Mesenchymal stem cell (in vitro differentiated cells and primary cell): ENCODE data around the gene LAMA5.

Experiments
- DNase-seq: peaks from one replicate; pipeline ENCODE4 v3.0.0-alpha.2; 2013
- H2AFZ ChIP-seq: one replicate; pipeline ENCODE4 v1.6.1; 2013; ENCODE audit warnings: low read depth, mild to moderate bottlenecking, control low read depth, inconsistent platforms, low read length, moderate library complexity
- H2AK5ac ChIP-seq: 2 replicates; pipeline ENCODE4 v1.6.1; 2013; ENCODE audit warnings: low read length, moderate library complexity, mild to moderate bottlenecking, inconsistent platforms; ENCODE audit not compliant: severe bottlenecking
- H2BK120ac ChIP-seq: one replicate; pipeline ENCODE4 v1.6.1; 2013; ENCODE audit warnings: low read depth, mild to moderate bottlenecking, inconsistent platforms, low read length, moderate library complexity
- H2BK12ac ChIP-seq, 2 experiments: one replicate each; pipeline ENCODE4 v1.6.1; 2013; ENCODE audit warnings: inconsistent platforms in 2 of 2, low read length in 2 of 2, mild to moderate bottlenecking in 2 of 2, moderate library complexity in 2 of 2, control low read depth in 1 of 2
- H2BK15ac ChIP-seq: one replicate; pipeline ENCODE4 v1.6.1; 2013; ENCODE audit warnings: mild to moderate bottlenecking, low read depth, inconsistent platforms; ENCODE audit not compliant: poor library complexity, severe bottlenecking
- H2BK5ac ChIP-seq: 2 replicates; pipeline ENCODE4 v1.6.1; 2013; ENCODE audit warnings: low read depth, mild to moderate bottlenecking, low read length, control low read depth, inconsistent platforms; ENCODE audit not compliant: poor library complexity, severe bottlenecking
- H3K14ac ChIP-seq, 2 experiments: one replicate each; pipeline ENCODE4 v1.6.1; 2013; ENCODE audit warnings: inconsistent platforms in 2 of 2, low read length in 2 of 2, control low read depth in 1 of 2, mild to moderate bottlenecking in 1 of 2, moderate library complexity in 1 of 2
- H3K18ac ChIP-seq, 2 experiments: one replicate each; pipeline ENCODE4 v1.6.1; 2013; ENCODE audit warnings: inconsistent platforms in 2 of 2, low read length in 2 of 2, control low read depth in 1 of 2, low read depth in 1 of 2, mild to moderate bottlenecking in 1 of 2
- H3K23ac ChIP-seq, 2 experiments: one replicate each; pipeline ENCODE4 v1.6.1; 2013; ENCODE audit warnings: inconsistent platforms in 2 of 2, low read length in 2 of 2, mild to moderate bottlenecking in 2 of 2, moderate library complexity in 2 of 2, control low read depth in 1 of 2
- H3K27ac ChIP-seq: 2 replicates; pipeline ENCODE4 v1.5.1; 2013; ENCODE audit warnings: mild to moderate bottlenecking, moderate library complexity, low read length, control low read depth, inconsistent platforms; ENCODE audit not compliant: poor library complexity, severe bottlenecking
- H3K27me3 ChIP-seq, 2 experiments: 2 replicates each; pipeline versions ENCODE4 v1.6.1 to v1.7.0; 2013; ENCODE audit warnings: low read length in 2 of 2, mild to moderate bottlenecking in 2 of 2, moderate library complexity in 2 of 2, control low read depth in 1 of 2, inconsistent platforms in 1 of 2; ENCODE audit not compliant: control insufficient read depth in 1 of 2, insufficient read depth in 1 of 2
- H3K36me3 ChIP-seq, 2 experiments: 2 replicates each; pipeline versions ENCODE4 v1.6.1 to v1.7.0; 2013; ENCODE audit warnings: low read length in 2 of 2, control low read depth in 1 of 2, inconsistent platforms in 1 of 2, low read depth in 1 of 2, mild to moderate bottlenecking in 1 of 2; ENCODE audit not compliant: insufficient read depth in 2 of 2, control insufficient read depth in 1 of 2
- H3K4ac ChIP-seq, 2 experiments: one replicate each; pipeline ENCODE4 v1.6.1; 2013; ENCODE audit warnings: inconsistent platforms in 2 of 2, low read length in 2 of 2, mild to moderate bottlenecking in 2 of 2, moderate library complexity in 2 of 2, control low read depth in 1 of 2, low read depth in 1 of 2
- H3K4me1 ChIP-seq: 2 replicates; pipeline ENCODE4 v1.6.1; 2013; ENCODE audit warnings: low read depth, low read length, control low read depth; ENCODE audit not compliant: control insufficient read depth, insufficient read depth
- H3K4me2 ChIP-seq: 2 replicates; pipeline ENCODE4 v1.6.1; 2013; ENCODE audit warnings: low read length, mild to moderate bottlenecking, inconsistent platforms; ENCODE audit not compliant: poor library complexity, severe bottlenecking
- H3K4me3 ChIP-seq, 2 experiments: 2 replicates each; pipeline versions ENCODE4 v1.5.1 to v1.7.0; 2013; ENCODE audit warnings: low read length in 2 of 2, mild to moderate bottlenecking in 2 of 2, control low read depth in 1 of 2, low read depth in 1 of 2; ENCODE audit not compliant: insufficient read depth in 1 of 2
- H3K79me1 ChIP-seq: replicated peaks from 2 replicates; pipeline ENCODE4 v1.6.1; 2013; ENCODE audit warnings: mild to moderate bottlenecking, control low read depth, low read length, inconsistent platforms; ENCODE audit not compliant: poor library complexity, severe bottlenecking
- H3K9ac ChIP-seq: 2 replicates; pipeline ENCODE4 v1.7.0; 2013; ENCODE audit warnings: mild to moderate bottlenecking, low read length, moderate library complexity
- H3K9me3 ChIP-seq: 2 replicates; pipeline ENCODE4 v1.7.0; 2013; ENCODE audit warnings: mild to moderate bottlenecking, low read length; ENCODE audit not compliant: control insufficient read depth
- H4K8ac ChIP-seq: one replicate; pipeline ENCODE4 v1.6.1; 2013; ENCODE audit warnings: inconsistent platforms, mild to moderate bottlenecking, low read length, moderate library complexity
- H4K91ac ChIP-seq: one replicate; pipeline ENCODE4 v1.6.1; 2013; ENCODE audit warnings: mild to moderate bottlenecking, low read length, inconsistent platforms
- WGBS: methylation state at CpG from one replicate; pipeline ENCODE4 v1.1.7; 2013; ENCODE audit warnings: mixed read lengths; 5-methylcytosine and 5-hydroxymethylcytosine counted together

The LAMA5 gene

DNA sequence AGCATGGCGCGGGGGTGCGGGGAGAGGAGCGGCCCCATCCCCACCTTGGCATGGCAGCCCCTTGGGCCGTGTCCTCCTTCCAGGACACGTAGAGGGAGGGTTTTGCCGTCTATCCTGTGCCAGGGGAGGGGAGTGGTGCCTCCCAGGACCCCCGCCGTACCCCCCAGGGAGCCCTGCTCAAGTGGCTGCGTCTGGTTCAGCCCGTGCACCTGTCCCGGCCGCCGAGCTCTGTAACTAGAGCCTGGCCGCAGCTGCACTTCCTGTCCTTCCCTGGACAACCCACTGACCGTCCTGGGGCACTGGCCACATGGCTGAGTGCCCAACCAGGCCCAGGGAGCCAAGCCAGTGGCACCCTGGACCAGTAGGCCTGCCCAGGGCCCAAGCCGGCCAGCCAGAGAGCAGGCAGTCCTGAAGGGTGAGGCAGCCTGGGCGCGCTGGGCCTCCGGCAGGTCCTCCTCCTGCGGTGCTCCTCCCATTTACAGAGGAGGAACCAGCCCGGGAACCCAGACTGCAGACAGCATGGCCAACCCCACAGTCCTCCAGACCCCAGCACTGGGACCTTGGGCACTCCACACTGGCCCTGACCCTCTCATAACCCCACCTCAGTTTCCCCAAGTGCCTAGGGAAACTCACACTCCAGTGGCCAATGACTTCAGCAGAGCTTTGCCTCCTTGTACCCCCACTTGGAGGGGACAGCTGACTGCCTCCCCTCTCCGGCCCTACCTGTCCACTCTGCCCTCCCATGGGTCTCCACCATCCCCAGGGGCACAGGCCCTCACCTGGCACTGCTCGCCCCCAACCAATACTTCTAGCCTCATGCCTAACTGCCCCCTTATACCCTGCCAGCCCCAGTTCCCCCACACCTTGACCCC lies 8.7 kb downstream of the LAMA5 start:
- Histone ChIP-seq H2AK5ac (peak overlapping the region; percentile 99), H3K27ac (peak overlapping the region; percentile 96), H3K9me3 (no peaks in the 10 kb centered on the region), H2BK120ac (peak overlapping the region; percentile 74), H2BK5ac (peak overlapping the region; percentile 85), H4K91ac (peak overlapping the region; percentile 93), H3K9ac (no peak overlapping the region), H3K4ac (peak overlapping the region; percentile 79 to 91), H3K14ac (peak overlapping the region in 1 of 2 experiments; percentile 78), H2BK12ac (peak overlapping the region; percentile 68 to 69), H2BK15ac (peak overlapping the region; percentile 90), H2AFZ (no peak overlapping the region), H3K36me3 (peaks cover 0 to 88% of the 10 kb centered on the region in 2 experiments), H4K8ac (peak overlapping the region; percentile 76), H3K4me2 (peak overlapping the region; percentile 35), H3K27me3 (no peaks in the 10 kb centered on the region), H3K79me1 (peaks cover 7% of the 10 kb centered on the region), H3K23ac (no peak overlapping the region), H3K4me1 (peaks cover 96% of the 10 kb centered on the region), H3K4me3 (no peak overlapping the region), H3K18ac (peak overlapping the region; percentile 67 to 75)
- WGBS = 77% methylated on average over 24 of the region's 24 CpGs
- DNase-seq = no peak

DNA sequence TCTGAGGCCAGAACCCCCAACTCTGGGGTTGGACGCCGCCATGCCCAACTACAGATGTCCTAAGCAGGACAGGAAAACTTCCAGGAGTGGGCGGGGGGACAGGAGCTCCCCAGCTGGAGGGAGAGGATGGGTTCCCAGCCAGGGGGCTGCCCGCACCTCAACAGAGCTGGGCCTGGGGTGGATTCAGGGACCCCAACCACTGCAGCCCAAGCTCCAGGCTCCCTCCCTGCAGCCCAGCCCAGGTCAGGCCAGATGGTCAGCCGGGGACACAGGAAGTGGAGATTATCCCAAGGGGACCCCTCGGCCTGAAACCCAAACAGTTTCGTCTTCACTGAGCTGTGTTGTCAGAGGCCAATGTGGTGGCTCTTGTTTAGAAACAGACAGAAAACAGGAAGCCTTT lies 9.4 kb downstream of the LAMA5 start:
- Histone ChIP-seq H2AK5ac (peak overlapping the region; percentile 99), H3K27me3 (no peaks in the 10 kb centered on the region), H2BK5ac (peak overlapping the region; percentile 85), H3K23ac (no peak overlapping the region), H3K14ac (peak overlapping the region in 1 of 2 experiments; percentile 68), H4K91ac (peak overlapping the region; percentile 84), H3K9me3 (no peaks in the 10 kb centered on the region), H2BK15ac (peak overlapping the region; percentile 90), H3K36me3 (peaks cover 0 to 89% of the 10 kb centered on the region in 2 experiments), H2AFZ (no peak overlapping the region), H3K4ac (peak overlapping the region; percentile 77 to 79), H3K9ac (peak overlapping the region; percentile 6), H2BK12ac (peak overlapping the region; percentile 46 to 50), H3K4me1 (peaks cover 95% of the 10 kb centered on the region), H3K27ac (peak overlapping the region; percentile 96), H3K18ac (peak overlapping the region; percentile 67 to 81), H2BK120ac (peak overlapping the region; percentile 81), H3K4me2 (peak overlapping the region; percentile 45), H3K79me1 (peaks cover 7% of the 10 kb centered on the region), H3K4me3 (peak overlapping the region in 1 of 2 experiments; percentile 41), H4K8ac (peak overlapping the region; percentile 76)
- no peak for DNase-seq
- 55% methylated on average over 7 of the region's 7 CpGs for WGBS

DNA sequence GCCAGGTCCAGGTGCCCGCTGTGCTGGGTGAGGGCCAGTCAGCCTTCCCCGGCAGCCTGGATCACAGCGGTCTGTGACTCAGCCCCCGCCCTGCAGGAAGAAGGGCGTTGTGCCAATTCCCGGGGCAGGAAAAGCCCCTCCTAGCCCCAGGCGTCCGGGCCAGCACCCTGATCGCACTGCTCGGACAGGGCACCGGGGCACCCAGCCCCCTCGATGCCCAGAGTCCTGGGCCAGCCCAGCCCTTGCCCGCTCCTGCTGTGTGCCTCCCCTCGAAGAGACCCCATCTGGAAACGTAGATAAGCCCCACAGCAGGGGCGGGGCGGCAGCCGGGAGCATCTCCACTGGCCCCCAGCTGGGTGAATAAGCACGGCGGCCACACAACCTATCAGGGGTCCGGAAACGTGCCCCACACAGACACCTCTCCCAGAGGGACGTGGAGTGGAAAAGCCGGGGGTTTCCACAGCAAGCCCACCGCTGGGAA lies 9.9 kb downstream of the LAMA5 start:
- 58% methylated on average over 25 of the region's 25 CpGs for WGBS

More for the DNA sequence above, 9.9 kb downstream of the LAMA5 start:
- Histone ChIP-seq H4K91ac (peak overlapping the region; percentile 88), H3K9ac (peak overlapping the region; percentile 6), H2BK120ac (peak overlapping the region; percentile 81), H4K8ac (peak overlapping the region; percentile 88), H2BK5ac (peak overlapping the region; percentile 97), H3K4ac (peak overlapping the region; percentile 77 to 89), H3K4me1 (peaks cover 94% of the 10 kb centered on the region), H2BK12ac (peak overlapping the region; percentile 46 to 50), H3K18ac (peak overlapping the region; percentile 67 to 81), H3K27me3 (no peaks in the 10 kb centered on the region), H3K4me3 (peak overlapping the region in 1 of 2 experiments; percentile 41), H3K36me3 (peaks cover 0 to 89% of the 10 kb centered on the region in 2 experiments), H3K79me1 (peaks cover 11% of the 10 kb centered on the region), H3K4me2 (peak overlapping the region; percentile 53), H3K9me3 (no peaks in the 10 kb centered on the region), H3K14ac (peak overlapping the region in 1 of 2 experiments; percentile 53), H3K27ac (peak overlapping the region; percentile 96), H2AFZ (no peak overlapping the region), H3K23ac (no peak overlapping the region), H2AK5ac (peak overlapping the region; percentile 99), H2BK15ac (peak overlapping the region; percentile 90)
- peak; percentile 68 for DNase-seq
